Epithelial cell of esophagus (primary cell): ENCODE measurements around the gene DCAF17.

ENCODE experiments used
- DNase-seq: peaks from one replicate; pipeline ENCODE4 v3.0.0; 2010; ENCODE audit warnings: low read depth
- H3K4me3 ChIP-seq: 2 replicates; pipeline ENCODE4 v1.5.1; 2011; ENCODE audit warnings: mild to moderate bottlenecking, low read length, control low read depth
- TF ChIP-seq, protein P1 (sequence below): IDR thresholded peaks from 2 replicates; pipeline ENCODE4 v1.5.1; 2011; ENCODE audit warnings: low read depth, mild to moderate bottlenecking, low read length, control low read depth, inconsistent platforms; ENCODE audit not compliant: insufficient read depth; ENCODE audit errors: missing control alignments

DCAF17 gene

DNA sequence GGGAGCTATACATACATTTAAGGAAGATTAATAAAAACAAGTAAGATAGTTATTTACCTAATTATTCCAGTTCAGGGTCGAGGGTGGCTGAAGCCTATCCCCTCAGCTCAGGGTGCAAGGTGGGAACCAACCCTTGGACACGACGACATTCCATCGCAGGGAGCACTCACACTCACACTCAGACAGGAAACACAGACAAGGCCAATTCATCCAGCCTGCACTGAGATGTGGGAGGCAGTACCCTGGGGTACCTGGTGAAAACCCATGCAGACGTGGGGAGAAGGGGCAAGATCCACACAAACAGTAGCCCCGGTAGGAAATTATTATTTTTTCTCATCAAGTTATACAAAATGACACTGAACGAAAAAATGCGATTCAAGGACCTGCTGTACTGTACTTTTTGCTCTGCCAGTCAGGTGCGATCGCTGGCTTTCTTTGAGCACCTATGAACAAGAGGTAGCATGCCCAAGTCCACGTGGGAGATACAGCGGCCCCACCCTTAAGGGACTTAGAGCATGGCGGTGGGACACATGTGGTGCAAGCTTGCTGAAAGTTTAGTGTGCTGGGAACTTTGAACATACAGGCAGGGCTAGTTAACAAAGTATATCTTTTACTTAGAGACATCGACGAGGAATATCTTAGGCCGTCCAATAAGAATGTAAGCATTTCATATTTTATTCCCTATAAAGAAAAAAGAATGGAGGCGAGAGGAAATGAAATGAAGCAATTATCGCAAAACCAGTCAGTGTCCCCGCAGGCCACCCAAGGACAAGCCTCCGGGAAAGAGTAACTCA lies 860 bp upstream of the DCAF17 start:
- DNase-seq = peak; percentile 95

DNA sequence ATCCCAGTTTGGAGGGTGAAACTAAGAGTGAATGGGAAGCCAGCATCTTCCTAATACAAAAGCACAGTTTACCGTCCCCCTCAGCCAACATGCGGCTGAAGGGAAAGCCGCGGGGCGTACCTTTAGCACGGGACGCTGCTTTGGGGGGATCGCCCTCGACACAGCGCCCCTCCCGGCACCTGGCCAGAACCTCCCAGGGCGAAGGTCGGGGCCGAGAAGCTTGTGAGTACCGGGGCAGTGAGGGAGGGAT lies 338 bp upstream of the DCAF17 start, which contains the start of gene METTL8:
METTL8 (minus strand) TSS at position 228 of the 250 bp plus-strand sequence. CDS start 41,805 bp downstream, outside the sequence.
- H3K4me3 ChIP-seq = peak within 1 kb of the TSS; percentile 87
- TF ChIP-seq, protein P1, sequence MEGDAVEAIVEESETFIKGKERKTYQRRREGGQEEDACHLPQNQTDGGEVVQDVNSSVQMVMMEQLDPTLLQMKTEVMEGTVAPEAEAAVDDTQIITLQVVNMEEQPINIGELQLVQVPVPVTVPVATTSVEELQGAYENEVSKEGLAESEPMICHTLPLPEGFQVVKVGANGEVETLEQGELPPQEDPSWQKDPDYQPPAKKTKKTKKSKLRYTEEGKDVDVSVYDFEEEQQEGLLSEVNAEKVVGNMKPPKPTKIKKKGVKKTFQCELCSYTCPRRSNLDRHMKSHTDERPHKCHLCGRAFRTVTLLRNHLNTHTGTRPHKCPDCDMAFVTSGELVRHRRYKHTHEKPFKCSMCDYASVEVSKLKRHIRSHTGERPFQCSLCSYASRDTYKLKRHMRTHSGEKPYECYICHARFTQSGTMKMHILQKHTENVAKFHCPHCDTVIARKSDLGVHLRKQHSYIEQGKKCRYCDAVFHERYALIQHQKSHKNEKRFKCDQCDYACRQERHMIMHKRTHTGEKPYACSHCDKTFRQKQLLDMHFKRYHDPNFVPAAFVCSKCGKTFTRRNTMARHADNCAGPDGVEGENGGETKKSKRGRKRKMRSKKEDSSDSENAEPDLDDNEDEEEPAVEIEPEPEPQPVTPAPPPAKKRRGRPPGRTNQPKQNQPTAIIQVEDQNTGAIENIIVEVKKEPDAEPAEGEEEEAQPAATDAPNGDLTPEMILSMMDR = no peak
- DNase-seq = no peak

More for the DNA sequence above, 860 bp upstream of the DCAF17 start:
- TF ChIP-seq, protein P1 = no peak
- peak overlapping the region; percentile 87 for H3K4me3 ChIP-seq

DNA sequence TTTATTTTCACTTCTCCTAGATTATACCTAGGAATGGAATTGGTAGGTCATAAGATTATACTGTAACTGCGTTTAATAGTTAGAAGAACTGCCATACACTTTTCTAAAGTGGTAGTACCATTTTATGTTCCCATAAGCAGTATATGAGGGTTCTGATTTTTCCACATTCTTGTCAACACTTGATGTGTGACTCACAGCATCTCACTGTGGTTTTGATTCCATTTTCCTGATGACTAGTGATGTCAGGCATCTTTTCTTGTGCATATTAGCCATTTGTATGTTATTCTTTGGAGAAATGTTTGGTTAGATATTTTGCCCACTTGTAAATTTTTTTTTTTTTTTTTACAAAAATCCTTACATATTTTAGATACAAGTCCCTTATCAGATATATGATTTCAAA lies 2.3 kb downstream of the DCAF17 start:
- H3K4me3 ChIP-seq = no peak overlapping the region
- TF ChIP-seq, protein P1 = no peak
- peak; percentile 88 for DNase-seq

DNA sequence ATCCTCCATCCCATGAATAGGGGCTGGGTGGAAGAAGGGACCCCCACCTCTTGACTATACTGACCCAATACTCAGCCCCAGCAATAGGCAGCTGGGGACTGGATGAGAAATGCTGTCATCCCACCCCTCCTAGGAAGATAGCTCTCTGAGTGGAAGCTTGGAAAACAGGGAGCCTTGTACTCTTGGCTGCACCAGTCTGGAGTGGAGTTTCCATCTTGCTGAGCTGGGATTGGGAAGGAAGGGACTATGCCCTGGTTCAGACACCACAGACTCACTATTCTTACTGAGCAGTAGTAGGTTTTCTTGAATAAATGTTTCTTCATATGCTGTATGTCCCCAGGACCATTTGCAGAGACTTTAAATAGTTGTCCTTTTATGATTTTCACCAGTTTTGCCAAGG lies 7.4 kb downstream of the DCAF17 start:
- H3K4me3 ChIP-seq = no peak overlapping the region
- no peak for DNase-seq
- TF ChIP-seq, protein P1 = no peak

- TF ChIP-seq, protein P1 = peak; percentile 15
- DNase-seq = no peak
- H3K4me3 ChIP-seq = no peak overlapping the region
These were observed 13.6 kb downstream of the DCAF17 start for GRCh38 chr2:171447675-171448074.

DNA sequence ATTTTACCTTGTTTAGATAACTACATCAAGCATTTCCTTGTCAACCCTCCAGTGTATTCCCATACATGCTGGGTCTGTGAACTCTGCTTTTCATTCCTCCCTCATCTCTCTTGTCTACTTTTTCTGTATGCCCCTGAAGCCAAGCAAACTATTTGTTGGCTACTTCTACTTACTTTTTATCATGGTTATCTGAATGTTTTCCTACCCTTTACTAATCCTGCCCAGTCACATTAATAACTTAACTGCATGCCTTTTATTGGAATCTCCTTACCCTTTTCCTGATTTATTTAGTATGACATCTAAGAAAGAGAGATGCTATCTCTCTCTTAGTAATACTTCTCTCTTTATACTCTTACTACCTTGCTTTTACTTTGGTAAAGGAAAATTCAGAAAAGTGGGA lies 17.0 kb downstream of the DCAF17 start:
- DNase-seq = no peak
- TF ChIP-seq, protein P1 = no peak
- no peak overlapping the region for H3K4me3 ChIP-seq

GRCh38 chr2:171452773-171453172 lies 18.7 kb downstream of the DCAF17 start:
- H3K4me3 ChIP-seq = no peak overlapping the region
- TF ChIP-seq, protein P1 = no peak
- no peak for DNase-seq
